Ecto neural progenitor cell (in vitro differentiated cells): ENCODE results near the gene HAUS1.
A peak's percentile ranks its signal among the peaks of the same experiment; 100 is the strongest.
"Not testable (repeated sequence)": the region's sequence is repeated elsewhere in the genome, so short reads cannot be mapped to it uniquely, and the experiment has no call there.

Experiments
- DNase-seq: peaks from one replicate; pipeline ENCODE4 v3.0.0-alpha.2; 2018; ENCODE audit warnings: low spot score

The HAUS1 gene

GRCh38 chr18:46156843-46157242 is 52.7 kb downstream of the HAUS1 start:
- DNase-seq: no peak

GRCh38 chr18:46158499-46158898 is 54.3 kb downstream of the HAUS1 start:
- DNase-seq: peak; percentile 61

GRCh38 chr18:46160050-46160798 is 56.0 kb downstream of the HAUS1 start:
- no peak for DNase-seq

GRCh38 chr18:46160840-46161239 is 56.7 kb downstream of the HAUS1 start:
- not testable (repeated sequence) for DNase-seq

GRCh38 chr18:46161703-46162396 is 57.7 kb downstream of the HAUS1 start:
- DNase-seq: no peak

GRCh38 chr18:46163091-46163490 is 58.9 kb downstream of the HAUS1 start:
- no peak for DNase-seq

GRCh38 chr18:46163941-46164499 is 59.8 kb downstream of the HAUS1 start:
- DNase-seq: no peak

- DNase-seq: not testable (repeated sequence)
Observed at GRCh38 chr18:46164502-46164901, 60.3 kb downstream of the HAUS1 start.

- no peak for DNase-seq
Observed at GRCh38 chr18:46164920-46165319, 60.7 kb downstream of the HAUS1 start.

- no peak for DNase-seq
Observed at GRCh38 chr18:46166261-46166970, 62.2 kb downstream of the HAUS1 start.

GRCh38 chr18:46167971-46168370 is 63.8 kb downstream of the HAUS1 start:
- DNase-seq: no peak

GRCh38 chr18:46169464-46169941 is 65.3 kb downstream of the HAUS1 start:
- no peak for DNase-seq

- DNase-seq: no peak
Observed at GRCh38 chr18:46171331-46171730, 67.1 kb downstream of the HAUS1 start.

- DNase-seq: peak; percentile 94
Observed at GRCh38 chr18:46173393-46174341, 69.5 kb downstream of the HAUS1 start.

GRCh38 chr18:46174342-46175041 is 70.3 kb downstream of the HAUS1 start:
- DNase-seq: peak; percentile 66

- no peak for DNase-seq
Observed at GRCh38 chr18:46176001-46176400, 71.8 kb downstream of the HAUS1 start.
